ENCODE results near the gene ADPRHL1. TPM values are rescaled to one million over a fixed set of nuclear protein-coding genes. Genes with fewer than 3 reads are reported as not detected.
"Not testable (repeated sequence)": the region's sequence is repeated elsewhere in the genome, so short reads cannot be mapped to it uniquely, and the experiment has no call there.

ADPRHL1 gene
- total RNA-seq, 1 donor, result 5.1 TPM

DNA sequence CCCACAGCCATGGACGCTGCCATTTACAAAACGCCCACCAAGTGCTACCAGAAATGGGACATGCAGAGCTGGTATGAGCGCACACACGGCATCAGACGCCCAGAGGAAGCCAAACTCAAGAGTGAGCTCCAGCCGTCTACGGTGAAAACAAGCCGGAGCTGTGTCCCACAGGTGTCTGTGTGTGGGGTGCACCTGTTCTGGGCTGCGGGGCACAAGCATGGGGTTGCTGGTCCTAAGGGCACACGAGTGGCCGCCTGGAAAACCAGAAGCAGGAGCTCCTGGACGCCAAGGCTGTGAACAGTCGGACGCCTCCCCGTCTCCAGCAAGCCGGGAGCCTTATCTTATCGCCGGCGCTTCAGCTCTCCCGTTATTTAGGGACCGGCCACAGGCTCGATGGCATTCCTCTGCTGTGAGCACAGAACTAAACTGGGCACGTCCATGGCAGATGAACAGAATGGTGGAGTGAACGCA is 1.3 kb downstream of the ADPRHL1 start:
- TF ChIP-seq CTCF (IDR thresholded peaks at IDR 0.05; ENCODE audit: extremely low read depth, low read depth, low read length), result no peak
- Histone ChIP-seq H3K9me3 (ENCODE audit: low read depth, low read length) (no peaks in the 10 kb centered on the region), H3K4me2 (ENCODE audit: insufficient read depth, low read length) (no peak overlapping the region), H4K20me1 (ENCODE audit: insufficient read depth, low read length) (no peaks in the 10 kb centered on the region), H3K27ac (ENCODE audit: low read depth, low read length) (no peak overlapping the region), H3K27me3 (ENCODE audit: insufficient read depth, low read length) (no peaks in the 10 kb centered on the region), H2AFZ (ENCODE audit: low read length) (no peak overlapping the region), H3K4me1 (ENCODE audit: insufficient read depth, low read length) (peaks cover 7% of the 10 kb centered on the region), H3K79me2 (ENCODE audit: insufficient read depth, low read length) (no peaks in the 10 kb centered on the region), H3K36me3 (ENCODE audit: insufficient read depth, low read length) (peaks cover 3% of the 10 kb centered on the region), H3K4me3 (ENCODE audit: insufficient read depth, low read length) (no peak overlapping the region)
- DNase-seq (ENCODE audit: insufficient read length, low spot score, missing footprints), result no peak

- H3K4me2 ChIP-seq (ENCODE audit: insufficient read depth, low read length), result not testable (repeated sequence)
These were observed 2.2 kb downstream of the ADPRHL1 start for GRCh38 chr13:113450861-113451620.

GRCh38 chr13:113450348-113450744 is 2.9 kb downstream of the ADPRHL1 start:
- H3K4me3 ChIP-seq (ENCODE audit: insufficient read depth, low read length); H3K36me3 ChIP-seq (ENCODE audit: insufficient read depth, low read length); H3K27ac ChIP-seq (ENCODE audit: low read depth, low read length); H3K9me3 ChIP-seq (ENCODE audit: low read depth, low read length); H3K4me1 ChIP-seq (ENCODE audit: insufficient read depth, low read length); H2AFZ ChIP-seq (ENCODE audit: low read length); H4K20me1 ChIP-seq (ENCODE audit: insufficient read depth, low read length); H3K27me3 ChIP-seq (ENCODE audit: insufficient read depth, low read length); H3K79me2 ChIP-seq (ENCODE audit: insufficient read depth, low read length); DNase-seq (ENCODE audit: insufficient read length, low spot score, missing footprints); H3K4me2 ChIP-seq (ENCODE audit: insufficient read depth, low read length): not testable (repeated sequence)

More at GRCh38 chr13:113450861-113451620, 2.2 kb downstream of the ADPRHL1 start:
- not testable (repeated sequence) for DNase-seq (ENCODE audit: insufficient read length, low spot score, missing footprints); H3K79me2 ChIP-seq (ENCODE audit: insufficient read depth, low read length); H4K20me1 ChIP-seq (ENCODE audit: insufficient read depth, low read length); H3K4me3 ChIP-seq (ENCODE audit: insufficient read depth, low read length); H2AFZ ChIP-seq (ENCODE audit: low read length); H3K27me3 ChIP-seq (ENCODE audit: insufficient read depth, low read length); H3K4me1 ChIP-seq (ENCODE audit: insufficient read depth, low read length); H3K36me3 ChIP-seq (ENCODE audit: insufficient read depth, low read length); H3K27ac ChIP-seq (ENCODE audit: low read depth, low read length); H3K9me3 ChIP-seq (ENCODE audit: low read depth, low read length)
- peak; percentile 28 for TF ChIP-seq CTCF (IDR thresholded peaks at IDR 0.05; ENCODE audit: extremely low read depth, low read depth, low read length)

DNA sequence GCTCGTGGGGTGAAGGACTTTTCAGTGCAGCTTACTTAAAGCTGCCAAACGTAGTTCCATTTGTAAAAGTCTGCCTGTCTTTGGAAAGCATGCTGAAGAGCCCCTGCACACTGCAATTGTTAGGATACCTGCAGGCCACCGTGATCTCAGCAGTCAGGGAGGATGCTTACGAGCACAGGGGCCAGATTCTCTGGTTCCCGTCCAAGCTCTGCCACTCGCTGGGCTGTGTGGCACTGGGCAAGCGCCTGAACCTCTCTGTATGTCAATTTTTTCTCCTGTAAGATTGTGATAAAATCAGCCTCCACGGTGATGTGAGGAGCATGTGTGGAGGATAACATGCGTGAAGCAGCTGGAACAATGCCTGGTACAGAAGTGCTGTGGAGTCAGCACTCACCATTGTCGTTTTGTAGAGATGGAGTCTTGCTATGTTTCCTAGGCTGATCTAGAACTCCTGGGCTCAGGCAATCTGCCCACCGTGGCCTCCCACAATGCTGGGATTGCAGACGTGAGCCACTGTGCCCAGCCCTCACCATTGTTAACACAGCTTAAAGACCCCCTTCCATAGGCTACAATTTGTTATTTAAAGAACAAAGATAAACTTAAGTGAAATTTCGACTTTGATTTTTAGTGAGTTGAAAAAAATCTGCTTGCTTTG is 3.5 kb downstream of the ADPRHL1 start:
- Histone ChIP-seq H3K4me3 (ENCODE audit: insufficient read depth, low read length) (peak overlapping the region; percentile 65), H3K4me2 (ENCODE audit: insufficient read depth, low read length) (peak overlapping the region; percentile 94)

More for the DNA sequence above, 3.5 kb downstream of the ADPRHL1 start:
- H3K27ac ChIP-seq (ENCODE audit: low read depth, low read length), result peak overlapping the region; percentile 16
- peak overlapping the region; percentile 91 for H2AFZ ChIP-seq (ENCODE audit: low read length)
- no peaks in the 10 kb centered on the region for H3K27me3 ChIP-seq (ENCODE audit: insufficient read depth, low read length)
- H3K79me2 ChIP-seq (ENCODE audit: insufficient read depth, low read length), result no peaks in the 10 kb centered on the region
- peaks cover 3% of the 10 kb centered on the region for H3K36me3 ChIP-seq (ENCODE audit: insufficient read depth, low read length)
- H3K4me1 ChIP-seq (ENCODE audit: insufficient read depth, low read length), result peaks cover 7% of the 10 kb centered on the region
- peak; percentile 75 for DNase-seq (ENCODE audit: insufficient read length, low spot score, missing footprints)
- H3K9me3 ChIP-seq (ENCODE audit: low read depth, low read length), result no peaks in the 10 kb centered on the region
- no peaks in the 10 kb centered on the region for H4K20me1 ChIP-seq (ENCODE audit: insufficient read depth, low read length)
- no peak for TF ChIP-seq CTCF (IDR thresholded peaks at IDR 0.05; ENCODE audit: extremely low read depth, low read depth, low read length)

Measured in osteoblast (primary cell).